Right lobe of liver (tissue), 6 donors: ENCODE data around the gene MAS1L. TPM values are rescaled to one million over a fixed set of nuclear protein-coding genes. Genes with fewer than 3 reads are reported as not detected.

Experiments
- ATAC-seq, 4 donors: fragments of 200-7000 bp; cut with Tn5 transposase; one replicate each; pipeline ENCODE4 v1.9.1; 2020; ENCODE audit warnings: mild to moderate bottlenecking in 4 of 4, moderate library complexity in 4 of 4
- DNase-seq, 3 donors: peaks; one replicate each; pipeline ENCODE4 v3.0.0-alpha.2; 2020
- H3K27ac ChIP-seq, 3 donors: fragments of 200-600 bp; one replicate each; pipeline ENCODE4 v1.8.0; 2022
- H3K27me3 ChIP-seq, 2 donors: fragments of 200-600 bp; one replicate each; pipeline ENCODE4 v1.8.0; 2022
- H3K36me3 ChIP-seq, 4 donors: fragments of 200-600 bp; sonication (generic) in 1 of 4; one replicate each; pipeline versions ENCODE4 v1.5.1 to v1.8.0; 2017 to 2022; ENCODE audit warnings: control low read depth in 1 of 4
- H3K4me1 ChIP-seq, 4 donors: fragments of 200-600 bp; sonication (generic) in 1 of 4; one replicate each; pipeline versions ENCODE4 v1.5.1 to v1.8.0; 2017 to 2022; ENCODE audit warnings: control low read depth in 1 of 4
- H3K4me3 ChIP-seq, 3 donors: fragments of 200-600 bp; one replicate each; pipeline ENCODE4 v1.8.0; 2022
- H3K9me3 ChIP-seq, 4 donors: fragments of 200-600 bp; sonication (generic) in 1 of 4; one replicate each; pipeline versions ENCODE4 v1.5.1 to v1.8.0; 2017 to 2022; ENCODE audit warnings: control low read depth in 1 of 4
- POLR2A ChIP-seq: fragments of 450-650 bp; IDR thresholded peaks from one replicate; pipeline ENCODE4 v1.6.1; 2017; ENCODE audit warnings: antibody characterized with exemption, mild to moderate bottlenecking
- WGBS: methylation state at CpG from one replicate; pipeline ENCODE4 v1.1.6; 2018; ENCODE audit warnings: low coverage, low lambda C conversion rate; ENCODE audit not compliant: insufficient coverage; ENCODE audit errors: missing lambda C conversion rate; 5-methylcytosine and 5-hydroxymethylcytosine counted together
- intact Hi-C, 2 donors: fragments of 100-400 bp; cut with DNase I; formaldehyde crosslinking; loops; one replicate each; pipeline versions ENCODE4 v1.11.2 to v1.14.1; 2022
- long read RNA-seq: library from polyadenylated mRNA; unstranded; transcript quantifications from one replicate; pipeline ENCODE4 v2.0.0, GENCODE V29; 2019
- total RNA-seq, 6 experiments: library from RNA; depleted of rRNA in 2 of 6; stranded (reverse); fragments of >200 nt in 2 of 6; fragmentation: NEBNext Ultra II Directional in 3 of 6; extraction: Animal tissue kit (Norgen Biotek cat#: 25700) in 3 of 6; gene quantifications; one replicate each; pipeline versions ENCODE4 v1.1.0 to v1.2.4, GENCODE V29; 2016 to 2023
- TF ChIP-seq, protein P1 (sequence below), 4 donors: fragments of 200-600 bp in 3 of 4; fragments of 450-650 bp in 1 of 4; IDR thresholded peaks; one replicate each; pipeline versions ENCODE4 v1.5.1 to v1.8.0; 2016 to 2022; ENCODE audit warnings: antibody characterized with exemption in 4 of 4, mild to moderate bottlenecking in 2 of 4
- donor health status: DM: no; HTN: yes; CAD: no.
- donor health status: DM: no; HTN: no; CAD: no.
- donor health status: DM: no; HTN: no; CAD: no.
- donor health status: DM: no; HTN: yes; CAD: no.
- donor health status: DM: no; HTN: yes; CAD: no.

MAS1L gene, protein sequence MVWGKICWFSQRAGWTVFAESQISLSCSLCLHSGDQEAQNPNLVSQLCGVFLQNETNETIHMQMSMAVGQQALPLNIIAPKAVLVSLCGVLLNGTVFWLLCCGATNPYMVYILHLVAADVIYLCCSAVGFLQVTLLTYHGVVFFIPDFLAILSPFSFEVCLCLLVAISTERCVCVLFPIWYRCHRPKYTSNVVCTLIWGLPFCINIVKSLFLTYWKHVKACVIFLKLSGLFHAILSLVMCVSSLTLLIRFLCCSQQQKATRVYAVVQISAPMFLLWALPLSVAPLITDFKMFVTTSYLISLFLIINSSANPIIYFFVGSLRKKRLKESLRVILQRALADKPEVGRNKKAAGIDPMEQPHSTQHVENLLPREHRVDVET
- total RNA-seq: not detected
- long read RNA-seq: 0 reads

DNA sequence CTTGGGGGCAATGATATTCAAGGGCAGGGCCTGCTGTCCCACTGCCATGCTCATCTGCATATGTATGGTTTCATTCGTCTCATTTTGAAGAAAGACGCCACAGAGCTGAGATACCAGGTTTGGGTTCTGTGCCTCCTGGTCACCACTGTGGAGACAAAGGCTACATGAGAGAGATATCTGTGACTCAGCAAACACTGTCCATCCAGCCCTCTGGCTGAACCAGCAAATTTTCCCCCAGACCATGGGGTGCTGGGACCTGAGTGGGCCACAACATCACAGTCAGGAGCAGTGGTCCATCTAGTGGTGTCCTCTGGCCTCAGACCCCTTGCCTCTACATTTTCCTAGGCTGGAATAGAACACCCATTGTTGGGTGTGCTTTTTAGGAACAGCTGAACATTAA lies at the start of gene MAS1L:
Gene MAS1L, minus strand, starts transcription at position 297 of the 400 bp plus-strand sequence. Its CDS starts 54 bp downstream, at position 243.
- WGBS: no CpG with 5 or more reads among the region's 2 CpGs

DNA sequence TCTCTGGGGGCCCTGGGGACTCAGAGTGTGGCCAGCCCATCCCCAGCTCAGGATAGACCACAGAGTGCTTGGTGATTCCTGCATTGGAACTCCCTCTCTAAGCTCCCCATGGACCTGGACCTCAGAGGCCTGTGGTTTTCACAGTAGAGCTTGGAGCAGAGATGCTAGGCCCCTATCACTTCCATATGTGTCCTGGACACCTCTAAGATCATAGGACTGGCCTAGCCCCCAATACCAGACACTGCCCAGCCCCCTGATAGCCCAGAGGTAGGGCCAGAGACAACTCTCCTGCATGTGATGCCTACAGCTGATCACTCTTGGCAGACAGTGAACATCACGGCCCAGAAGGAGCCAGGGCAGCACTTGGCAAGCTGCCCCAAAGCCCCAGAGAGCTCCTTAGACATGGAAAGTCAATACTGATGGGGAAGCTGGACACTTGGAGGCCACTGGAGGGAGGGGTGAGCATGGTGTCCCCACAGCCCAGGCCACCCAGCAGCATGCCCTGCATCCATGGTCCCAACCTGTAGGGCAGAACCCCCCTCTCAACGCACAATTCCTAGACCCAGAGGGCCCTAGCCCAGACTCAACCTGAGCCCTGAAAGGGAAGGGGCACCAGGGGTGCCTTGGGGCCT lies 44.7 kb upstream of the MAS1L start:
- TF ChIP-seq, protein P1, sequence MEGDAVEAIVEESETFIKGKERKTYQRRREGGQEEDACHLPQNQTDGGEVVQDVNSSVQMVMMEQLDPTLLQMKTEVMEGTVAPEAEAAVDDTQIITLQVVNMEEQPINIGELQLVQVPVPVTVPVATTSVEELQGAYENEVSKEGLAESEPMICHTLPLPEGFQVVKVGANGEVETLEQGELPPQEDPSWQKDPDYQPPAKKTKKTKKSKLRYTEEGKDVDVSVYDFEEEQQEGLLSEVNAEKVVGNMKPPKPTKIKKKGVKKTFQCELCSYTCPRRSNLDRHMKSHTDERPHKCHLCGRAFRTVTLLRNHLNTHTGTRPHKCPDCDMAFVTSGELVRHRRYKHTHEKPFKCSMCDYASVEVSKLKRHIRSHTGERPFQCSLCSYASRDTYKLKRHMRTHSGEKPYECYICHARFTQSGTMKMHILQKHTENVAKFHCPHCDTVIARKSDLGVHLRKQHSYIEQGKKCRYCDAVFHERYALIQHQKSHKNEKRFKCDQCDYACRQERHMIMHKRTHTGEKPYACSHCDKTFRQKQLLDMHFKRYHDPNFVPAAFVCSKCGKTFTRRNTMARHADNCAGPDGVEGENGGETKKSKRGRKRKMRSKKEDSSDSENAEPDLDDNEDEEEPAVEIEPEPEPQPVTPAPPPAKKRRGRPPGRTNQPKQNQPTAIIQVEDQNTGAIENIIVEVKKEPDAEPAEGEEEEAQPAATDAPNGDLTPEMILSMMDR (IDR thresholded peaks at IDR 0.05): no peak
- no peak for TF ChIP-seq POLR2A
- H3K36me3 ChIP-seq: no peaks in the 10 kb centered on the region
- ATAC-seq (no peak), DNase-seq (no peak)
- intact Hi-C loops: no loop called here
- no peaks in the 10 kb centered on the region for H3K9me3 ChIP-seq
- H3K4me3 ChIP-seq: no peak overlapping the region
- no peaks in the 10 kb centered on the region for H3K4me1 ChIP-seq
- 38% methylated on average over 1 of the region's 2 CpGs for WGBS
- no peak overlapping the region for H3K27ac ChIP-seq
- H3K27me3 ChIP-seq: no peaks in the 10 kb centered on the region

More for the DNA sequence above, at the start of gene MAS1L:
- H3K36me3 ChIP-seq: no peaks in the 10 kb centered on the region
- no peak within 1 kb of the TSS for H3K4me3 ChIP-seq
- peaks cover 0 to 4% (median 0%) of the 10 kb centered on the region in 4 donors for H3K4me1 ChIP-seq
- DNase-seq (no peak), ATAC-seq (no peak)
- no peaks in the 10 kb centered on the region for H3K27me3 ChIP-seq
- intact Hi-C loops: no loop called here
- TF ChIP-seq, protein P1 (IDR thresholded peaks at IDR 0.05): no peak
- TF ChIP-seq POLR2A: no peak
- no peaks in the 10 kb centered on the region for H3K9me3 ChIP-seq
- H3K27ac ChIP-seq: no peak within 1 kb of the TSS

DNA sequence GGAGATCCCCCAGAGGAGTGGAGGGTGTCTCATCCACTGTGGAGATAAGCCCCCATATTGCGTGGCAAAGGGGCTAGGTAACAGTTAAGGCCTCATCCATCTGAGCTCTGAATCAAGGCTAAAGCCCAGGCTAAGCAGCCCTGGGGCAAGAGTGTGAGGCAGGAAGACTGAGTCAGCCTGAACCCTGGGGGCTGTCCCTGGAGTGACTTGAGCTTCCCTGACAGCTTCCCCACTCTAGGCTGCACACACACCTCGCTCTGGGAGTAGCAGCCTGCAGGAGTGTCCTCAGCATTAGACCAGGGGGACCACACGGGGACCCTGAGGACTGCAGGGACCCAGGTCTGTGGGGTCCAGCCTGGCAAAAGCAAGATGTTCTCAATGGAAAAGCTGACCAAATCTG lies 43.9 kb upstream of the MAS1L start:
- Histone ChIP-seq H3K4me3 (no peak overlapping the region), H3K9me3 (no peaks in the 10 kb centered on the region), H3K27ac (no peak overlapping the region), H3K27me3 (no peaks in the 10 kb centered on the region), H3K36me3 (no peaks in the 10 kb centered on the region), H3K4me1 (no peaks in the 10 kb centered on the region)
- ATAC-seq (no peak), DNase-seq (no peak)
- intact Hi-C loops: no loop called here
- whole genome bisulfite sequencing: no CpG with 5 or more reads among the region's 3 CpGs
- TF ChIP-seq, protein P1 (IDR thresholded peaks at IDR 0.05): no peak
- no peak for TF ChIP-seq POLR2A

DNA sequence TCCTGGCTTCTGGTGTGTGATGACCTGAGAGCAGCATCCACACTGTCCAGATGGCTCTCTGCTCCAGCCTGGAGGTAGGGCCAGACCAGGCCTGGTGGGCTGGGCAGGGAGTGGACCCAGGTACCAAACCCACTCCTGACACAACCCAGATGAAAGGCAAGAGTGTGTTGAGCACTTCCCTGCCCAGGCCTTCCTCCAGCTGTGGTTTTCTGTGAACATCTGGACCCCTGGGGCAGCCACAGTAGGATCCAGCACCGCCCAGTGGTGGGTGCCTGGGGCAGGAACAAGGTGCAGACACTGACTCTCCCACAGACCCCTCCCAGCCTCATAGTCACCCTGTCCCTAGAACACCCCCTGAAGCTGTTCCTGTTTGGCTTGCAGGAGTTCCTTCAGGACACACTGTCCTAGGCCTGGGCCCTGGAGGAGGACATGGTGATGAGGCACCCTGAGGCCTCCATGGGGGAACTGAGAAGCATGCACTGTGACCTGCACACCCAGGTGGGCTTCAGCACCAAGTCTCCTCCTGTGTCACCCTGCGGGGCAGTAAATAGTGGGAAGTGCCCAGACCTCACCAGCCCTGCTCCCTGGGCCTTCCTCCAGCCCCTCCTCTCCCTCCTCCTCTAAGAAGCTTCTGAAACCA lies 43.0 kb upstream of the MAS1L start:
- DNase-seq (no peak), ATAC-seq (peak in 1 of 4 donors; percentile 15)
- H3K4me3 ChIP-seq: no peak overlapping the region
- WGBS: no CpG with 5 or more reads among the region's 2 CpGs
- intact Hi-C loops: no loop called here
- no peak for TF ChIP-seq POLR2A
- TF ChIP-seq, protein P1 (IDR thresholded peaks at IDR 0.05): no peak
- H3K9me3 ChIP-seq: no peaks in the 10 kb centered on the region
- no peaks in the 10 kb centered on the region for H3K4me1 ChIP-seq
- H3K36me3 ChIP-seq: no peaks in the 10 kb centered on the region
- no peaks in the 10 kb centered on the region for H3K27me3 ChIP-seq
- no peak overlapping the region for H3K27ac ChIP-seq
